ENCODE results near the gene SEMA5A. TPM values are rescaled to one million over a fixed set of nuclear protein-coding genes. Genes with fewer than 3 reads are reported as not detected.

The SEMA5A gene
- total RNA-seq, 2 donors from 2014 or later, result 3.4 to 40.2 TPM

DNA sequence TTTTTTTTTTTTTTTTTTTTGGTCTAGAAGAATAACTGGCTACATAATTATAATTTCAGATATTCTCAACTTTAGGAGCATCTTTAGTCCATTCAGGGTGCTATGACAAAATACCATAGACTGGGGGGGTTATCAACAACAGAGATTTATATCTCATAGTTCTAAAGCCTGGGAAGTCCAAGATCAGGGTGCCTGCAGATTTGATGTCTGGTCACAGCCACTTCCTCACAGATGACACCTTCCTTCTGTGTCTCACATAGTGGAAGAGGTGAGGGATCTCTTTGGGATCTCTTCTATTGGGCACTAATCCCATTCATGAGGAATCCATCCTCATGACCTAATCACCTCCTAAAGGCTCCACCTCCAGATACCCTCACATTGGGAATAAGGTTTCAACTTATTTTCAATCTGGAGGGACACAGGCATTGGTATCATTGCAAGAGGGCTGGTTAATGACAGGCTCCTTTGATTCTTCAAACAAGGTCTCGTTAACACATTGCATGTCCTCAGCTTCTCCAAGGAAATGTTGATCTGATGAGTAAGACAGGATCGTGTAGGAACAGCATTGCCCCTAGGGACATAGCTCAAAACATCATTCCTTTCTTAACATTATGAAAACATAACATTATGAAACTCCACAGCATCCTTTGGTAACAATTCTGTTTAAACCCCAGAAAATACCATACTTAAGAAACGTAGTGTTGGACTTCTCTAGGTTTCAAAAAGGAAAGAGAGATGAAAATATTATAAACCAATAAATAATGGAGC is 372.4 kb downstream of the SEMA5A start:
- Histone ChIP-seq H3K9me3 (no peaks in the 10 kb centered on the region), H3K4me1 (no peaks in the 10 kb centered on the region), H3K27ac (no peak overlapping the region), H3K27me3 (no peaks in the 10 kb centered on the region), H3K4me3 (no peak overlapping the region), H3K36me3 (replicated peaks in 1 of 2; ENCODE audit: insufficient read depth in 1 of 2, low read depth in 2 of 2) (no peaks in the 10 kb centered on the region)
- DNase-seq, result no peak
- 55 to 90% methylated on average over 3 of the region's 3 CpGs for WGBS, 2 donors
- TF ChIP-seq POLR2A (IDR thresholded peaks at IDR 0.05), result no peak
- TF ChIP-seq, protein P1, sequence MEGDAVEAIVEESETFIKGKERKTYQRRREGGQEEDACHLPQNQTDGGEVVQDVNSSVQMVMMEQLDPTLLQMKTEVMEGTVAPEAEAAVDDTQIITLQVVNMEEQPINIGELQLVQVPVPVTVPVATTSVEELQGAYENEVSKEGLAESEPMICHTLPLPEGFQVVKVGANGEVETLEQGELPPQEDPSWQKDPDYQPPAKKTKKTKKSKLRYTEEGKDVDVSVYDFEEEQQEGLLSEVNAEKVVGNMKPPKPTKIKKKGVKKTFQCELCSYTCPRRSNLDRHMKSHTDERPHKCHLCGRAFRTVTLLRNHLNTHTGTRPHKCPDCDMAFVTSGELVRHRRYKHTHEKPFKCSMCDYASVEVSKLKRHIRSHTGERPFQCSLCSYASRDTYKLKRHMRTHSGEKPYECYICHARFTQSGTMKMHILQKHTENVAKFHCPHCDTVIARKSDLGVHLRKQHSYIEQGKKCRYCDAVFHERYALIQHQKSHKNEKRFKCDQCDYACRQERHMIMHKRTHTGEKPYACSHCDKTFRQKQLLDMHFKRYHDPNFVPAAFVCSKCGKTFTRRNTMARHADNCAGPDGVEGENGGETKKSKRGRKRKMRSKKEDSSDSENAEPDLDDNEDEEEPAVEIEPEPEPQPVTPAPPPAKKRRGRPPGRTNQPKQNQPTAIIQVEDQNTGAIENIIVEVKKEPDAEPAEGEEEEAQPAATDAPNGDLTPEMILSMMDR (IDR thresholded peaks at IDR 0.05), result no peak
- no peak for ATAC-seq
- intact Hi-C loops (cut with DNase I), result no loop called here

DNA sequence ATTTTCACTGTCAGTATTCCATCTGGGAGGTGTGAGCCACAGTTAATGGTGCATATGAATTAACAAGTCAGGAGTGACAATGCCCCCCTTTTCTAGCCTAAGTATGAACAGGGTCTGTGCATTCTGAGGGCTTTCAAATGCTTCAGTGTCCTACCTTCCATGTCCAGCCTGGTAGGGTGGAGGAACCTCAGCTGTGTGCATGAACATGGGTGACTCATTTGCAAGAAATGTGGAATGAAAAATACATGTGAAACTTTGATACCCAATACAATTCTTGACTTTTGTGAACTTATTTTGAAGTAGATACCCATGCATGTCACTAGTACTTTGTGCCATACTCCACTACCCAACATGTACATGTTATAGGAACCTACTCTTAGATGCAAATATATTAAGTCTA is 375.8 kb downstream of the SEMA5A start:
- H3K27me3 ChIP-seq, result no peaks in the 10 kb centered on the region
- no peak for DNase-seq
- H3K9me3 ChIP-seq, result no peaks in the 10 kb centered on the region
- no peaks in the 10 kb centered on the region for H3K4me1 ChIP-seq
- no peaks in the 10 kb centered on the region for H3K36me3 ChIP-seq (replicated peaks in 1 of 2; ENCODE audit: insufficient read depth in 1 of 2, low read depth in 2 of 2)
- ATAC-seq, result no peak
- H3K4me3 ChIP-seq, result no peak overlapping the region
- intact Hi-C loops (cut with DNase I), result no loop called here
- H3K27ac ChIP-seq, result no peak overlapping the region
- TF ChIP-seq, protein P1 (IDR thresholded peaks at IDR 0.05), result no peak
- TF ChIP-seq POLR2A (IDR thresholded peaks at IDR 0.05), result no peak

DNA sequence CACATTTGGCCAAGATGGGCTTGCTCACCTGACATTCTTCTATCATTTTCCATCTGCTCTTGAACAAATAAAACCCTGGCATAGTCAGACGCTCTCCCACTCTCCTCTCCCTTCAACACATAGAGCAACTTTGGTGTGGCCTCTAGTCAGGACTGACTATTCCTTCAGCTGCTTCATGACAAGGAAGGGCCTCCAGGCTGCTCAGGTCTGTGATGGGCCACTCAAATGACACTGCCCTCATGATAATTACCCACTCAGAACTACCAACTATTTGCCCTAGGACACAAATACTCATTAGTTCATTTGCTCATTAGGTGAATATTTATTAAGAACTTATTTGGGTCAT is 376.3 kb downstream of the SEMA5A start:
- H3K27ac ChIP-seq, result no peak overlapping the region
- H3K4me1 ChIP-seq, result no peaks in the 10 kb centered on the region
- TF ChIP-seq, protein P1 (IDR thresholded peaks at IDR 0.05), result no peak
- 50 to 71% methylated on average over 1 of the region's 1 CpG for WGBS, 2 donors
- intact Hi-C loops (cut with DNase I), result no loop called here
- DNase-seq, result no peak
- no peak for ATAC-seq
- no peaks in the 10 kb centered on the region for H3K36me3 ChIP-seq (replicated peaks in 1 of 2; ENCODE audit: insufficient read depth in 1 of 2, low read depth in 2 of 2)
- no peaks in the 10 kb centered on the region for H3K9me3 ChIP-seq
- no peaks in the 10 kb centered on the region for H3K27me3 ChIP-seq
- H3K4me3 ChIP-seq, result no peak overlapping the region

DNA sequence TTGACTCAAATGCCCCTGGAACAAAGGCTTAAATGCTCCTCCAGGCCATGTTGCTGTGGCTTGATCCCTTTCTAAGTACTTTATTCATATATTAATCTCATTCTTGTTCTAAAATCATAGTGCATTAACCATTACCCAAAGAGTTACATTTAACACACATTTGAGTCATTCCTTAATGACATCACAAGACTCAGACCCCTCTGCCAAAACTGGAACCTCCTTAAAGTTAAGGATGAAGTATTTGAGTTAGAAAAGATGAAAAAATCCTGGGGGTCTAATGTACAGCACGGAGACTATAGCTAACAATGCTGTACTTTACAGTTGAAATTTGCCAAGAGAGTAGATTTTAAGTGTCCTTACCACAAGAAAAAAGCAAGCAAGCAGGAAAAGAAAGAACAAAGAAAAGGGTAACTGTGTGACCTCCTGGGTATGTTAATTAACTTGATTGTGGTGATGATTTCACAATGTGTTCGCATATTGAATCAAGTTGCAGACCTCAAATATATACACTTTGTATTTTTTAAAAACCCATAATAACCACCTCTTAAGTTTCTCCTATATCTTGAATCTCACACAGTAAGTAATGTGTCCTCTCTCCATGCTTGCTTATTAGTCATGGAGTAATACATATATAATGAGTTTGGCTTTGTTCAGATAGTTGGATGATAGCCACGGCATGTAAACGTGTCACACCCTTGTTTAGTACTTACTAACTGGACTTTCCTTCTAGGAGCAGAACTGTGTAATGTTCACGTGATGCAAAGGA is 376.9 kb downstream of the SEMA5A start:
- WGBS, 2 donors, result 87 to 88% methylated on average over 5 of the region's 5 CpGs
- no peaks in the 10 kb centered on the region for H3K9me3 ChIP-seq
- TF ChIP-seq POLR2A (IDR thresholded peaks at IDR 0.05), result no peak
- H3K27me3 ChIP-seq, result no peaks in the 10 kb centered on the region
- no peak overlapping the region for H3K27ac ChIP-seq
- no peak for DNase-seq
- H3K4me1 ChIP-seq, result no peaks in the 10 kb centered on the region
- H3K4me3 ChIP-seq, result no peak overlapping the region
- no peaks in the 10 kb centered on the region for H3K36me3 ChIP-seq (replicated peaks in 1 of 2; ENCODE audit: insufficient read depth in 1 of 2, low read depth in 2 of 2)
- no peak for ATAC-seq
- intact Hi-C loops (cut with DNase I), result no loop called here

DNA sequence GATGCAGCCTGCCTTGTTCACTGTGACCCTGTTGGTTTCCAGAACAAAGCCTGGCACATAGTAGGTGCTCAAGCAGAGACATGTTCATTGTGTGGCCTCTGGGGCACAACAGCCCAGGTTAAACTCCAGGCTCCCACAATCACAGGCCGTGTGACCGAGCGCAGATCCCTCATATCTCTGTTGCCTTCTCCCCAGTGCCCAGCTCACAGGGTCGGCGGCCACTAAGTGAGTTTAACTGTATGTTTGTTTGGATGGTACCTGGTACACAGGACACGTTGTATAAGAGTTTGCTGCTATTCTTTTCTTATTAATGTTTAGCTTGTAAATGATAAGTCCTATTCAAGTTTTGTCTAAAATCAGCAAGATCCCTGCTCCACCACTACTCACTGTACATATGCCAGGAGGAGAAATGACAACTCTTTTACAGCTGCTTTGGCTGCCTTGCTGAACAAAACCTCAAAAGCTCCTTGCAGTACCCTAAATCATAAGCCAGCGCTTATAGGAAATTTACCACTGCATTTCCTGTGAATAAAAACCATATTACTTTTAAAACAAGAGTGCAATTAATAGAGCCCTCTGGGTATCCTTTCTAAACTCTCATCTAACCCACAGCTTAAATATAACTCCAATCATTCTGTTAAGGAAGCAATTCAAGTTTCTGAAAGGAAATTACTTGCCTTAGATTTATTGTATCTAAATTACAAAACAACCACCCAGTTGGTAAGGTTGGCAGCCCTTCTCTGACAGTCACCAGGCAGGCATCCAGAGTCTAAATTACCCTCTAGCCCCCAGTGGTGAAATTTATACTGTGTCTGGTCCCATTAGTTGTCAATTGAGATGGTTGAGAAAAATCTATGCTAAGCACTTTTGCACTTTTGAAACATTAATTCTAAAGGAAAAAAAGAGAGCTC is 379.4 kb downstream of the SEMA5A start:
- no peak overlapping the region for H3K4me3 ChIP-seq
- no peak for DNase-seq
- intact Hi-C loops (cut with DNase I), result no loop called here
- ATAC-seq, result no peak
- no peak overlapping the region for H3K27ac ChIP-seq
- no peaks in the 10 kb centered on the region for H3K4me1 ChIP-seq
- WGBS, 2 donors, result 76 to 80% methylated on average over 7 of the region's 7 CpGs
- no peaks in the 10 kb centered on the region for H3K36me3 ChIP-seq (replicated peaks in 1 of 2; ENCODE audit: insufficient read depth in 1 of 2, low read depth in 2 of 2)
- TF ChIP-seq, protein P1 (IDR thresholded peaks at IDR 0.05), result no peak
- no peak for TF ChIP-seq POLR2A (IDR thresholded peaks at IDR 0.05)
- H3K27me3 ChIP-seq, result no peaks in the 10 kb centered on the region
- no peaks in the 10 kb centered on the region for H3K9me3 ChIP-seq
